K562 (cell line): Measurements from ENCODE around the gene PRELID1.

Experiments used
- POLR2AphosphoS5 ChIP-seq: IDR thresholded peaks from 2 replicates; pipeline ENCODE4 v1.6.1; 2011; ENCODE audit warnings: mild to moderate bottlenecking, low read depth, low read length, moderate library complexity; ENCODE audit not compliant: control insufficient read depth, insufficient read depth
- RAD51 ChIP-seq: fragments of 450-650 bp; IDR thresholded peaks from 2 replicates; pipeline ENCODE4 v1.7.1; 2016; ENCODE audit warnings: low read depth, mild to moderate bottlenecking, borderline replicate concordance
- SIN3A ChIP-seq, 2 experiments: fragments of 150-350 bp in 1 of 2; IDR thresholded peaks; 2 replicates each; pipeline ENCODE4 v1.6.1; 2011 to 2016; ENCODE audit warnings: borderline replicate concordance in 2 of 2, low read depth in 2 of 2, low read length in 2 of 2, mild to moderate bottlenecking in 2 of 2, moderate library complexity in 2 of 2; ENCODE audit not compliant: control insufficient read depth in 1 of 2
- YBX1 ChIP-seq: fragments of 450-650 bp; IDR thresholded peaks from 2 replicates; pipeline ENCODE4 v1.7.1; 2016; ENCODE audit warnings: mild to moderate bottlenecking
- ZNF239 ChIP-seq: fragments of 250-450 bp; sonication (Bioruptor Pico); IDR thresholded peaks from 2 replicates; pipeline ENCODE4 v1.4.0; 2020; ENCODE audit warnings: mild to moderate bottlenecking
- TF ChIP-seq, protein P1 (sequence below): sonication (generic); formaldehyde crosslinking; IDR thresholded peaks from 2 replicates; pipeline ENCODE4 v1.8.1; 2022; ENCODE audit warnings: missing genetic modification reagents
- TF ChIP-seq, protein P2 (sequence below), 3 experiments: IDR thresholded peaks in 2 of 3; conservative IDR thresholded peaks in 1 of 3; 2 replicates each; pipeline ENCODE4 v1.5.1; 2011 to 2012; ENCODE audit warnings: low read length in 3 of 3, mild to moderate bottlenecking in 3 of 3, control low read depth in 2 of 3, improper control_type of control experiment in 1 of 3, inconsistent platforms in 1 of 3, low read depth in 1 of 3, mixed read lengths in 1 of 3, moderate library complexity in 1 of 3; ENCODE audit not compliant: insufficient read depth in 2 of 3
- TF ChIP-seq, protein P3 (sequence below): fragments of 450-650 bp; formaldehyde crosslinking; IDR thresholded peaks from 2 replicates; pipeline ENCODE4 v1.4.0; 2022; ENCODE audit warnings: mild to moderate bottlenecking, moderate library complexity
- TF ChIP-seq, protein P4 (sequence below): fragments of 450-650 bp; IDR thresholded peaks from 2 replicates; pipeline ENCODE4 v1.6.1; 2018; ENCODE audit not compliant: partially characterized antibody
- TF ChIP-seq, protein P5 (sequence below): fragments of 450-650 bp; IDR thresholded peaks from 2 replicates; pipeline ENCODE4 v1.6.1; 2018; ENCODE audit warnings: mild to moderate bottlenecking, low read depth; ENCODE audit not compliant: partially characterized antibody

DNA sequence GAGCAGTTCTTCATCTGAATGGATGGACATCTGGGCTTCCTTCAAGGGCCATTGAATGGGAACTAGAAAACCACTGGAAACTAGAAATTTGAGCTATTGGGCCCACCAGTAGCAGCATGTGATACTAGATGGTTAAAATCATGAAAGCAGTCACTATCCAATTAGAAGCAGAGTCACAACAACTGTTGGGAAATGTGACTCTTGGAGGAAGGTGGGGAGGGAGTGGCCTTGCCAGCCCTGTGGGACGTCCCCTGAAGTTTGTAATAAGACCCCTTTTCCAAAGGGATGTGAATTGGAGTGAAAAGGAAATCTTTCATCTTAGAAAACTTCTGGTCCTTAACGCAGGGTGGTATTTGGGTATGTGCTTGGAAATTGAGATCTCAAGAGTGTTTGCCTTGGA lies 5.7 kb upstream of the PRELID1 start:
- TF ChIP-seq ZNF239 (CRISPR knock-in tag) (no peak), YBX1 (no peak), POLR2AphosphoS5 (no peak), RAD51 (no peak), SIN3A (IDR thresholded peaks at IDR 0.05; ENCODE audit: borderline replicate concordance in 2 of 2, control insufficient read depth in 1 of 2, low read depth in 2 of 2, low read length in 2 of 2) (no peak)
- TF ChIP-seq, protein P1, sequence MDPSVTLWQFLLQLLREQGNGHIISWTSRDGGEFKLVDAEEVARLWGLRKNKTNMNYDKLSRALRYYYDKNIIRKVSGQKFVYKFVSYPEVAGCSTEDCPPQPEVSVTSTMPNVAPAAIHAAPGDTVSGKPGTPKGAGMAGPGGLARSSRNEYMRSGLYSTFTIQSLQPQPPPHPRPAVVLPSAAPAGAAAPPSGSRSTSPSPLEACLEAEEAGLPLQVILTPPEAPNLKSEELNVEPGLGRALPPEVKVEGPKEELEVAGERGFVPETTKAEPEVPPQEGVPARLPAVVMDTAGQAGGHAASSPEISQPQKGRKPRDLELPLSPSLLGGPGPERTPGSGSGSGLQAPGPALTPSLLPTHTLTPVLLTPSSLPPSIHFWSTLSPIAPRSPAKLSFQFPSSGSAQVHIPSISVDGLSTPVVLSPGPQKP: no peak
- TF ChIP-seq, protein P2, sequence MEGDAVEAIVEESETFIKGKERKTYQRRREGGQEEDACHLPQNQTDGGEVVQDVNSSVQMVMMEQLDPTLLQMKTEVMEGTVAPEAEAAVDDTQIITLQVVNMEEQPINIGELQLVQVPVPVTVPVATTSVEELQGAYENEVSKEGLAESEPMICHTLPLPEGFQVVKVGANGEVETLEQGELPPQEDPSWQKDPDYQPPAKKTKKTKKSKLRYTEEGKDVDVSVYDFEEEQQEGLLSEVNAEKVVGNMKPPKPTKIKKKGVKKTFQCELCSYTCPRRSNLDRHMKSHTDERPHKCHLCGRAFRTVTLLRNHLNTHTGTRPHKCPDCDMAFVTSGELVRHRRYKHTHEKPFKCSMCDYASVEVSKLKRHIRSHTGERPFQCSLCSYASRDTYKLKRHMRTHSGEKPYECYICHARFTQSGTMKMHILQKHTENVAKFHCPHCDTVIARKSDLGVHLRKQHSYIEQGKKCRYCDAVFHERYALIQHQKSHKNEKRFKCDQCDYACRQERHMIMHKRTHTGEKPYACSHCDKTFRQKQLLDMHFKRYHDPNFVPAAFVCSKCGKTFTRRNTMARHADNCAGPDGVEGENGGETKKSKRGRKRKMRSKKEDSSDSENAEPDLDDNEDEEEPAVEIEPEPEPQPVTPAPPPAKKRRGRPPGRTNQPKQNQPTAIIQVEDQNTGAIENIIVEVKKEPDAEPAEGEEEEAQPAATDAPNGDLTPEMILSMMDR (IDR thresholded peaks at IDR 0.05 in 2 of 3, conservative IDR thresholded peaks at IDR 0.05 in 1 of 3; ENCODE audit: insufficient read depth in 2 of 3, low read depth in 1 of 3, low read length in 3 of 3): no peak
- TF ChIP-seq, protein P3, sequence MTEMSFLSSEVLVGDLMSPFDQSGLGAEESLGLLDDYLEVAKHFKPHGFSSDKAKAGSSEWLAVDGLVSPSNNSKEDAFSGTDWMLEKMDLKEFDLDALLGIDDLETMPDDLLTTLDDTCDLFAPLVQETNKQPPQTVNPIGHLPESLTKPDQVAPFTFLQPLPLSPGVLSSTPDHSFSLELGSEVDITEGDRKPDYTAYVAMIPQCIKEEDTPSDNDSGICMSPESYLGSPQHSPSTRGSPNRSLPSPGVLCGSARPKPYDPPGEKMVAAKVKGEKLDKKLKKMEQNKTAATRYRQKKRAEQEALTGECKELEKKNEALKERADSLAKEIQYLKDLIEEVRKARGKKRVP (CRISPR knock-in tag): no peak
- TF ChIP-seq, protein P4, sequence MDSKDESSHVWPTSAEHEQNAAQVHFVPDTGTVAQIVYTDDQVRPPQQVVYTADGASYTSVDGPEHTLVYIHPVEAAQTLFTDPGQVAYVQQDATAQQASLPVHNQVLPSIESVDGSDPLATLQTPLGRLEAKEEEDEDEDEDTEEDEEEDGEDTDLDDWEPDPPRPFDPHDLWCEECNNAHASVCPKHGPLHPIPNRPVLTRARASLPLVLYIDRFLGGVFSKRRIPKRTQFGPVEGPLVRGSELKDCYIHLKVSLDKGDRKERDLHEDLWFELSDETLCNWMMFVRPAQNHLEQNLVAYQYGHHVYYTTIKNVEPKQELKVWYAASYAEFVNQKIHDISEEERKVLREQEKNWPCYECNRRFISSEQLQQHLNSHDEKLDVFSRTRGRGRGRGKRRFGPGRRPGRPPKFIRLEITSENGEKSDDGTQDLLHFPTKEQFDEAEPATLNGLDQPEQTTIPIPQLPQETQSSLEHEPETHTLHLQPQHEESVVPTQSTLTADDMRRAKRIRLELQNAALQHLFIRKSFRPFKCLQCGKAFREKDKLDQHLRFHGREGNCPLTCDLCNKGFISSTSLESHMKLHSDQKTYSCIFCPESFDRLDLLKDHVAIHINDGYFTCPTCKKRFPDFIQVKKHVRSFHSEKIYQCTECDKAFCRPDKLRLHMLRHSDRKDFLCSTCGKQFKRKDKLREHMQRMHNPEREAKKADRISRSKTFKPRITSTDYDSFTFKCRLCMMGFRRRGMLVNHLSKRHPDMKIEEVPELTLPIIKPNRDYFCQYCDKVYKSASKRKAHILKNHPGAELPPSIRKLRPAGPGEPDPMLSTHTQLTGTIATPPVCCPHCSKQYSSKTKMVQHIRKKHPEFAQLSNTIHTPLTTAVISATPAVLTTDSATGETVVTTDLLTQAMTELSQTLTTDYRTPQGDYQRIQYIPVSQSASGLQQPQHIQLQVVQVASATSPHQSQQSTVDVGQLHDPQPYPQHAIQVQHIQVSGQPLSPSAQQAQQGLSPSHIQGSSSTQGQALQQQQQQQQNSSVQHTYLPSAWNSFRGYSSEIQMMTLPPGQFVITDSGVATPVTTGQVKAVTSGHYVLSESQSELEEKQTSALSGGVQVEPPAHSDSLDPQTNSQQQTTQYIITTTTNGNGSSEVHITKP: no peak
- TF ChIP-seq, protein P5, sequence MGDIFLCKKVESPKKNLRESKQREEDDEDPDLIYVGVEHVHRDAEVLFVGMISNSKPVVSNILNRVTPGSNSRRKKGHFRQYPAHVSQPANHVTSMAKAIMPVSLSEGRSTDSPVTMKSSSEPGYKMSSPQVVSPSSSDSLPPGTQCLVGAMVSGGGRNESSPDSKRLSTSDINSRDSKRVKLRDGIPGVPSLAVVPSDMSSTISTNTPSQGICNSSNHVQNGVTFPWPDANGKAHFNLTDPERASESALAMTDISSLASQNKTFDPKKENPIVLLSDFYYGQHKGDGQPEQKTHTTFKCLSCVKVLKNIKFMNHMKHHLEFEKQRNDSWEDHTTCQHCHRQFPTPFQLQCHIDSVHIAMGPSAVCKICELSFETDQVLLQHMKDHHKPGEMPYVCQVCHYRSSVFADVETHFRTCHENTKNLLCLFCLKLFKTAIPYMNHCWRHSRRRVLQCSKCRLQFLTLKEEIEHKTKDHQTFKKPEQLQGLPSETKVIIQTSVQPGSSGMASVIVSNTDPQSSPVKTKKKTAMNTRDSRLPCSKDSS: no peak
